PC-3 (cell line): Measurements from ENCODE around the gene MGAM2.

Experiments
- CTCF ChIP-seq: fragments of 300-600 bp; sonication (generic); conservative IDR thresholded peaks from 2 replicates; pipeline ENCODE4 v1.5.1; 2017; ENCODE audit warnings: antibody characterized with exemption, low read depth, mild to moderate bottlenecking, low read length
- EZH2 ChIP-seq: fragments of 300-600 bp; sonication (generic); IDR thresholded peaks from one replicate; pipeline ENCODE4 v1.6.1; 2017; ENCODE audit warnings: antibody characterized with exemption, mild to moderate bottlenecking, low read length; ENCODE audit not compliant: unreplicated experiment
- EZH2phosphoT487 ChIP-seq: fragments of 300-600 bp; sonication (generic); IDR thresholded peaks from 2 replicates; pipeline ENCODE4 v1.6.1; 2018; ENCODE audit warnings: mild to moderate bottlenecking, antibody characterized with exemption, low read length, borderline replicate concordance

GRCh38 chr7:142185069-142185468, 73.6 kb downstream of the MGAM2 start:
- TF ChIP-seq CTCF (no peak), EZH2 (no peak), EZH2phosphoT487 (no peak)
